Stimulated activated CD4-positive, alpha-beta T cell treated with anti-CD3 and anti-CD28 coated beads, Interleukin-4, amount 100 ng/mL, for 4 hours (primary cell): ENCODE data around the gene IHH.

Experiments
- DNase-seq, 2 experiments: peaks; one replicate each; pipeline ENCODE4 v3.0.0-alpha.2; 2020

The IHH gene

GRCh38 chr2:219060821-219061791 lies at the start of gene IHH:
TSS of gene IHH (minus strand) at chr2:219060921. CDS start at chr2:219060467, 454 bp downstream.
- peak in 1 of 2 experiments; percentile 7 for DNase-seq

- peak; percentile 23 to 55 for DNase-seq
These were observed 48.8 kb upstream of the IHH start for GRCh38 chr2:219109471-219109870.

GRCh38 chr2:219107758-219108157 lies 47.0 kb upstream of the IHH start:
- DNase-seq: no peak

DNA sequence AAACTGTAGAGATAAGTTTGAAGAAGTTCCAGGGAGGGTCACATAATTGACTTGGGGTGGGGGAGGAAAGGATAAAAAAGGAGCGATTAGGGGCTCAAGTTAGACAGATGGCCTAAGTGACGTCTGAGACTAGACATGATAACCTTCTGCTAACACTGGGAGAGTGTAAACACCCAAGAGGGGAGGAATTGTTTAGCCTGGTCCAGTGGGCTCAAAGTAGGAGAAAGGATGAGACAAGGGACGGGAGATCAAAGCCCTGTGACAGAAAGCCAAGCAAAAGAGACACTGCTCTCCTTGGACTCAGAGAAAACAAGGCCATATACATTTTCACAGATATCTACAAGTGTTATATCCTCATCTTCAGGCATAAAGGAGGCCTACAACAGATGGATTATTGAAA lies 45.5 kb upstream of the IHH start:
- DNase-seq: no peak

DNA sequence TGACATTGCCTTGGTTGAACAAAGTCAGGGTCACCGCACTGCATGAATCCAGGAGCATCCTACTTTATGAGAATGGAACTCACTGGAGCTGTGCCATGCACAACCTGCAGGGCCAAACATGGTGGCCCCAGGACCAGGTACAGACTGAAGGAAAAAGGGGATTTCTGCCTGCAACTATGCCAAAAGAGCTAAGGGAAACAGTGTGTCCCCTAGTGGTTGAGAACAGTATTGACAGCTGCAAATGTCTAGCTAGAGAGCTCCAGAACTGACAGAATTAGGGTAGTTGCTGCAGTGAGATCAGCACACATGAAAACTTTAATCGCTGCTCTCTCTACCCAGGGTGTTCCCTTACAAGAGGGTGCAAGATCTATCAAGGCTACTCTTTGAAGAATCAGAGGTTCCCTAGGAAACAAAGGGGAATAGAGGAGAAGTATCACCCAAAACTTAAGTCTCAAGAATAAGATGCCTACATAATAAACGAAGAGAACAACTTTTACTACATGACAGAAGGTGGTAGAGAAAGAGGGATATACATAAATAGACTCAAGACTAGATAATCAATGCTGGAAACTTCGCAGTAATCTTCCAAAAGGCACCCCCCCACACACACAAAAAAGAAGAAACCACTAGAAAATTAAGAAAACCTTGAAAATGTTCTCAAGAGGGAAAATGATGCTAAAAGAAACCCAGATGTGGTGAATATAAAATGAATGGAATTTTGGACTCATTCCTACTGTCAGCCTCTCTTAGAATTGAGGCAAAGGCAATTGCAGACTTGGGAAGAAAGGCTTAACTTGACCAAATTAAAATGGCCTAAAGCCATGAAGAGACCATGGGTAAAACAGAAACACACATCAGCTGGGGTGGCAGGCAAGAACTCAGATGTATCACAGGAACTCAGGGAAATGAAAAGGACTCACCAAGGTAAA lies 43.6 kb upstream of the IHH start:
- DNase-seq: no peak

DNA sequence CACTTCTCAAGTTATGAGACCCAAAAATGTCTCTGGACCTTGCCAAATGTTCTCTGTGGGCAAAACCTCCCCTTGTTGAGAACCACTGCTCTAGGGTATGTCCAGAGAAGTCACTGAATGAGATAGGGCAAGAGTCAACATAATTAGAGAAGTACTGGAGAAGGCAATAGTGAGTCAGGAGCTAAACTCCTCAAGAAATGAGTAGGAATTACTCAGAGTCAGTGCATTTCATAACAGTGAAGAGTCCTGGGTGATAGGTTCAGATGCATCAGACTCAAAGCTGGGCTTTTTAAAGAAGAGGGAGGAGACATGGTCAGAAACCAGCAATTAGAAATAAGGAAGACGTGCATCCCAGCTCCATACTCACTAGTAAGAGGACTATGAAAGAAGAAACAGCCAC lies 38.6 kb upstream of the IHH start:
- DNase-seq: no peak

DNA sequence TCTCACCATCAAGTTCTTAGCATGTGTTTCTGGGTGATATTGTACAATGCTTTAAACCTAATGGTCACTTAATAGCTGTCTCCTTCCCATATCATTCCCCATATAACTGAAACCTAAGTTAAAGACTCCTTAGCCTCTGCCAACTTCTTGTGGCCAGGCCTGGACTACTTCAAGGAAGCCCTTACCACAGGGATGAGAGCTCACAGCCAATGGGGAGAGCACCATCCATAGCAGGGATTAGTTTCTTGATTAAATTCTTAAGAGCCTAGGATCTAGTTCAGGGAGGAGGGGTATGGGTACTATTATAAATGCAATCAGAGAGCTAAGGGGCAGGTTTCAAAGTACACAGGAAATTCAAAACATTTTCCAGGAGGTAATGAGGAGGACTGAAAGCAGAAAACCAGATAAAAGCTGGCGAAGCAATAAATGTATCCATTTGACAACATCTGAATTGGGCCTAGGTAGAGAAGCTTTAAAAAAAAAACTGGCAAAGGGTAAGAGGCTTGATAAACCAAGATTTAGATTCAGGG lies 34.8 kb upstream of the IHH start:
- DNase-seq: no peak

GRCh38 chr2:219094171-219094570 lies 33.5 kb upstream of the IHH start:
- DNase-seq: no peak

GRCh38 chr2:219090436-219091299 lies 29.9 kb upstream of the IHH start:
- no peak for DNase-seq

DNA sequence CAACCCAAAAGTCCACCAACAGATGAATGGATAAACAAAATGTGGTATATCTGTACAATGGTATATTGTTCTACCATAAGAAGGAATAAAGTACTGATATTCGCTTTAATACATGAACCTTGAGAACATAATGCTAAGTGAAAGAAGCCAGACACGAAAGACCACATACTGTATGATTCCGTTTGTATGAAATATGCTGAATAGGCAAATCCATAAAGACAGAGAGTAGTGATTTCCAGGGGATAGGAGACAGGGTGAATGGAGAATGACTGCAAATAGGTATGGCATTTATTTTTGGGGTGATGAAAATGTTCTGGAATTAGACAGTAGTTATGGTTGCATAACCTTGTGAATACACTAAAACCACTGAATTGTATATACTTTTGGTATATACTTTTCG lies 28.6 kb upstream of the IHH start:
- DNase-seq: no peak

GRCh38 chr2:219087848-219088247 lies 27.1 kb upstream of the IHH start:
- no peak for DNase-seq

- DNase-seq: no peak
These were observed 26.6 kb upstream of the IHH start for GRCh38 chr2:219087361-219087760.

- DNase-seq: no peak
These were observed 25.5 kb upstream of the IHH start for GRCh38 chr2:219086196-219086595.

- DNase-seq: no peak
These were observed 24.1 kb upstream of the IHH start for GRCh38 chr2:219084791-219085190.

- DNase-seq: no peak
These were observed 21.7 kb upstream of the IHH start for GRCh38 chr2:219082332-219082958.

- no peak for DNase-seq
These were observed 21.1 kb upstream of the IHH start for GRCh38 chr2:219081701-219082331.

DNA sequence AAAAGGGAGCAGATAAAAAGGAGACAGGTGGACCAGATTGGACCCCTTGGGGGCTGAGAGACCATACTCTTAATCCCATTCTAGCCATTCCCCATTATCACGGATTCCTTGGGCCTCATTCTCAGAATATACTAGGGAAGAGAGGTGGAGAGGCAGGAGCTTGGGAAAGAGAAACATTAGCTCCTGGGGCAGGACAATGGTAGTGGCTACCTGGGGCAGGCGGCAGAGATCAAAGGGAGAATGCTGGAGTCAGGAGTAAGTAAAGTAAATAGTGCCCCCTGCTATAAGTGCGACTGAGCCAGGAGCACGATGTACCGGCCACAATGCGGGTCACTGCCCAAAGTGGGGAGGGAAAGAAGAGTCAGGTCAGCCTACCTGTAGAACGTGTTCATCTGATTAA lies 20.4 kb upstream of the IHH start:
- DNase-seq: no peak

GRCh38 chr2:219079417-219079816 lies 18.7 kb upstream of the IHH start:
- no peak for DNase-seq

DNA sequence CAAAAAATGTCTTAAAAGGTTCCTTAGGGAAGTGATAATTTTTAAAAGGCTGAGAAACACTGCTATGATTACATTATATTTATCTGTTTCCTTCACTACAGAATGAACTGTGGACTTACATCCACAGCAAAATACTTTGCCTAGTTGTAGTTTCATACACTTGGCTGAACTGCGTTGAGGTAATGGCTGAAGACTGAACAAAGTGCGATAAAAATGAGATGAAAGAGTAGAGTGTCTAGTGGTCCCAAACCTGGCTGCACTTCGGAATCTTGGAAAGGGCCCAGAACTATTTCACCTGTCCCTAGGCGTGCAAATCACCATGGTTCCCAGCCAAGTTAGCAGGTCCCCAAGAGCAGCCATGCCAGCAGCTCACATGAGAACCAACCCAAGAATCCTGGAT lies 18.2 kb upstream of the IHH start:
- no peak for DNase-seq

DNA sequence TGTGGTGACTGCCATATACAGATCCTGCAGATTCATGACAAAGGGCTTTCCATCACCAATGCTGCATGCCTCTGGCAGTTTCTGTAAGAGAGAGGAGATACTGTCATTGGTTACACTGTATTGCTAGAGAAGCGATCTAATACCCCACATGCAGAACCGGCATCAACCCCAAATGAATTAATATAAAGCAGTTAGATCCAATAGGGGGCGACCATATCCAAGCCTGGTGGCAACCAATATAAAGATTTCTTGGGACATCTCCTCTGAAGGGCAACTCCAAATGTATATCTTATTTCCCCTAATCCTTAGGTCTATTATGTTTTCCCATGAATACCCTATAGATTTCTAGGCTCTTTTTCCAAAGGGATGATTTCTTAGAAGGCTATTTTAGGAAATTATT lies 17.4 kb upstream of the IHH start:
- DNase-seq: no peak

DNA sequence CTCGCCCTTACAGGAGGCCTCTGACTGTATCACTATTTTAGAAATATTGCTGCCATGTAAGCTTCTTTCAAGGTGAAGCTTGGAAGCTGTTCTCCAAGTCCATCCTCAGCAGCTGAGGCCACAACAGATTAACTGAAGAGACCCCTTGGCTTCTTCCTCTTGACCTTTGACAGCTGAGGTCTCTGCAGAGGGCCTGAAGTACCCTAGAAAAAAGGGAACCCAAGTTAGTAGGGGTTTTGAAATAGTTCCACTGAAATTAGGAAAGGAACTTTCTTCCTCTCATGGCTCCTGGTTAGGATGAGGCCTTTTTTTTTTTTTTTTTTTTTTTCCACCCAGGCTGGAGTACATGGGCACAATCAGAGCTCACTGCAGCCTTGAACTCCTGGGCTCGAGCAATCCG lies 15.5 kb upstream of the IHH start:
- no peak for DNase-seq
